GM19193 (cell line): ENCODE results near the gene SDR9C7.

ENCODE experiments used
- POLR2A ChIP-seq: IDR thresholded peaks from 4 replicates; pipeline ENCODE4 v1.6.1; 2011; ENCODE audit not compliant: insufficient read depth, insufficient read length; ENCODE audit errors: extremely low read depth

Gene SDR9C7

GRCh38 chr12:56884421-56884820 lies 49.8 kb downstream of the SDR9C7 start:
- TF ChIP-seq POLR2A = no peak

GRCh38 chr12:56880125-56880992 lies 53.8 kb downstream of the SDR9C7 start:
- no peak for TF ChIP-seq POLR2A

- TF ChIP-seq POLR2A = no peak
Observed at GRCh38 chr12:56878010-56878339, 56.2 kb downstream of the SDR9C7 start.

- no peak for TF ChIP-seq POLR2A
Observed at GRCh38 chr12:56877195-56878009, 56.8 kb downstream of the SDR9C7 start.

- no peak for TF ChIP-seq POLR2A
Observed at GRCh38 chr12:56874821-56875220, 59.4 kb downstream of the SDR9C7 start.

- no peak for TF ChIP-seq POLR2A
Observed at GRCh38 chr12:56873382-56873781, 60.8 kb downstream of the SDR9C7 start.
